Measurements from ENCODE around the gene PHF5A. TPM values are rescaled to one million over a fixed set of nuclear protein-coding genes. Genes with fewer than 3 reads are reported as not detected.

The PHF5A gene
- total RNA-seq, 1 donor from 2014 or later = 50.6 TPM

DNA sequence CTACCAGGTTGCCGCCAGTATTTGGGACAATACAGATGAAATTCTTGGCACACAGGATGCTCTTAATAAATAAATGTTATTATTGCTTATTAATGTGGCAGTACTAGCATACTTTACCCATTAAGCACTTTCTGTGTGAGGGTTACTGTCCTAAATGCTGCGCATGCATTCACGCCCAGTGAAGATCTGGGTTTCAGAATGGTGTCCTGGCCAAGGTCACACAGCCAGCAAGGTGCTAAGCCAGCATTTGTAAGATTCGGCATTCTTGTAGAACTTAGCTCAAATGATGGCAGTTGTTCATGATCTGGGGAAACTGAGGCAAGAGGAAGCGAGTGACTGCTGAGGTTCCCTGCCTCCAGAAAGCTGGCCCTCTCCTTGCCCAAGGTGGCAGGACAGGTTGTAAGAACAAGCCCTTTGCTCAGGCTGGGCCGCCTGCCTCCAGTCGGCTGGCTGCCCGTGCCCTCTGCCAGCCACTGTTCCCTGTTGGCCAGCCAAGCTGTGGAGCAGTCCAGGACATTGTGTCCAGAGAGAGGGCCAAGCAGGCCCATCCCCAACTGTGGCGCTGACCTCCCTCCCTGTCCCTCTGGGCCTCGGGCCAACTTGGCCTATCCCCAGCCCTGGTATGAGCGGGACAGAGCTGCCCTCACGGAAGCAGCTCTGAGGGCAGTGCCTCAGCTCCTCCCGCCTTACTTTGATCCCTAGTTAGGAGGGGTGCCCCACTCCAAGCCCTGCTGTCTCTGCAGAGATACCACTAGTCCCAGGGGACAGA is 50.7 kb downstream of the PHF5A start:
- TF ChIP-seq, protein P1, sequence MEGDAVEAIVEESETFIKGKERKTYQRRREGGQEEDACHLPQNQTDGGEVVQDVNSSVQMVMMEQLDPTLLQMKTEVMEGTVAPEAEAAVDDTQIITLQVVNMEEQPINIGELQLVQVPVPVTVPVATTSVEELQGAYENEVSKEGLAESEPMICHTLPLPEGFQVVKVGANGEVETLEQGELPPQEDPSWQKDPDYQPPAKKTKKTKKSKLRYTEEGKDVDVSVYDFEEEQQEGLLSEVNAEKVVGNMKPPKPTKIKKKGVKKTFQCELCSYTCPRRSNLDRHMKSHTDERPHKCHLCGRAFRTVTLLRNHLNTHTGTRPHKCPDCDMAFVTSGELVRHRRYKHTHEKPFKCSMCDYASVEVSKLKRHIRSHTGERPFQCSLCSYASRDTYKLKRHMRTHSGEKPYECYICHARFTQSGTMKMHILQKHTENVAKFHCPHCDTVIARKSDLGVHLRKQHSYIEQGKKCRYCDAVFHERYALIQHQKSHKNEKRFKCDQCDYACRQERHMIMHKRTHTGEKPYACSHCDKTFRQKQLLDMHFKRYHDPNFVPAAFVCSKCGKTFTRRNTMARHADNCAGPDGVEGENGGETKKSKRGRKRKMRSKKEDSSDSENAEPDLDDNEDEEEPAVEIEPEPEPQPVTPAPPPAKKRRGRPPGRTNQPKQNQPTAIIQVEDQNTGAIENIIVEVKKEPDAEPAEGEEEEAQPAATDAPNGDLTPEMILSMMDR (IDR thresholded peaks at IDR 0.05; ENCODE audit: insufficient read depth, low read length, poor library complexity, severe bottlenecking) = no peak
- H3K36me3 ChIP-seq (ENCODE audit: control insufficient read depth, insufficient read depth, low read length) = no peaks in the 10 kb centered on the region
- DNase-seq (ENCODE audit: low read depth) = no peak

DNA sequence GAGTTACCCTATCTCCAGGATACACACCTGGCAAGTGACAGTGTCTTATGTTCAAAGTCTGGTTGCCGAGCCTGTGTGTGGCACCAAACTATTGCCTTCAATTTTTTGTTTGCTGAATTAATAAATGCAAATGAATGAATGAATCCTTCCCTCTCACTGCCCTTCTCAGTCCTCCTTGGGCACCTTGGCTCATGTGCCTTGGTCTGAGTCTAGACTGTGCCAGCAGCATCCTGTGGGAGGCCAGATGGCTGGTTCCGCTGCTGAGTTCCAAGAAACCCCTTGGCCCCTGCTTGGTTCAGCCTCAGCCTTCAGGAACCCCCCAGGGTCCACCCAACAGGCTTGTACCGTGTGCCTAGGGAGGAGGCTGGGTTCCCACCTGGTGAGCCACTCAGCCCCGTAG is 52.9 kb downstream of the PHF5A start:
- DNase-seq (ENCODE audit: low read depth) = no peak
- H3K4me3 ChIP-seq (ENCODE audit: low read depth, low read length) = no peak overlapping the region
- H3K27me3 ChIP-seq (ENCODE audit: control insufficient read depth, insufficient read depth, low read length) = no peaks in the 10 kb centered on the region
- TF ChIP-seq, protein P1 (IDR thresholded peaks at IDR 0.05; ENCODE audit: insufficient read depth, low read length, poor library complexity, severe bottlenecking) = no peak
- H3K36me3 ChIP-seq (ENCODE audit: control insufficient read depth, insufficient read depth, low read length) = no peaks in the 10 kb centered on the region

More for the DNA sequence above, 50.7 kb downstream of the PHF5A start:
- Histone ChIP-seq H3K4me3 (ENCODE audit: low read depth, low read length) (no peak overlapping the region), H3K27me3 (ENCODE audit: control insufficient read depth, insufficient read depth, low read length) (no peaks in the 10 kb centered on the region)

DNA sequence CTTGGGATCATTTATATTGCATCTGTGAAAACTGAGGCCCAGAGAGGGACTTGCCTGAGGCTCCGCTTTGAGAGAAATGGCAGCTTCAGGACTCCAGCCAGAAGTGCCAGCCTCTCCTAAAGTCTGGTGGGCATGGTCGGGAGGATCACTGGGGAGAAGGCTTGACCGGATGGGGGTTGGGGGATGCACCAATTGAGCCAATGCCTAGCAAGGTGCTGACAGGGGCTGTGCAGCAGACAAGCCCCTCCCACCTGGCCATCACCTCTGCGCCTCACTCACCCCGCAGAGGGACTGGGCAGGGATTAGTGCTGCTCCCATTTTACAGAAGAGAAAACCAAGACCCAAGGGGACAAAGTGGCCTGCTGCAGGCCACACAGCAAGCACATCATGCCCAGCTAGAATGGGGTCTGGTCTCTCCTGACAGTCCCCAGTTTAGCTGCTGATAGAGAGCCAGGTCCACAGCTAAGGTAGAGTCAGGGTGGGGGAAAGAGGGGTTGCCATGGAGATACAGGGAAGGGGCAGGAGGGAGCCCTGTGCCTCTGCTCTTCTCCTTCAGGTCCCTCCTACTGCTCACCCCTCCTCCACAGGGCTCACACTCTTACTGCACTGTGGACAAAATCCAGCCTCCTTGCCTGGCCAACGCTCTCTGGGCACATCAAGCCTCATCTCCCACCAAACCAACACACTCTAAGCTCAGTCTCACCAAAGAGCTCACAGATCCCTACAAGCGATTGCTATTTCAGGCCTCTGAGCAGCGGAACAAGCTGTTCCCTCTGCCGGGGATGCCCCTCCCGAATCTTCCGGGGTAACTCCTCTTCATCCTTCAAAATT is 57.3 kb downstream of the PHF5A start:
- no peak overlapping the region for H3K4me3 ChIP-seq (ENCODE audit: low read depth, low read length)
- no peaks in the 10 kb centered on the region for H3K27me3 ChIP-seq (ENCODE audit: control insufficient read depth, insufficient read depth, low read length)
- no peak for DNase-seq (ENCODE audit: low read depth)
- no peaks in the 10 kb centered on the region for H3K36me3 ChIP-seq (ENCODE audit: control insufficient read depth, insufficient read depth, low read length)
- TF ChIP-seq, protein P1 (IDR thresholded peaks at IDR 0.05; ENCODE audit: insufficient read depth, low read length, poor library complexity, severe bottlenecking) = no peak

DNA sequence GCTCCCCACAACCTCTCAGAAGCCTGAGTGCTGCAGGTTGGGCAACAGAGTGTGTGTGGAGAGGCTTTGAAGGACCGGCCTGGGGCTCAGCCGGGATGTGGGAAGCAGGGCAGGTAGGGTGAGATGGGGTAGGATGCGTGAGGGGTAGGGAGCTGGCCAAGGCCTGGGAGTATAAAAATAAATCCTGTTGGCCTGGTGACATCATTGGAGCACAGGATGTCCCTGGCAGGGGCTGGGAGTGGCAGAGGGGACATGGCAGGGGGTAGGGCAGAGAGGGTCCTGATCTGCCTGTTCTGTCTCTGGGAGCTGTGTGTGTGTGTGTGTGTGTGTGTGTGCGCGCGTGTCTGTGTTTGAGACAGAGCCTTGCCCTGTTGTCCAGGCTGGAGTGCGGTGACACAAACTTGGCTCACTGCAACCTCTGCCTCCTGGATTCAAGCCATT is 58.2 kb downstream of the PHF5A start:
- TF ChIP-seq, protein P1 (IDR thresholded peaks at IDR 0.05; ENCODE audit: insufficient read depth, low read length, poor library complexity, severe bottlenecking) = no peak
- Histone ChIP-seq H3K27me3 (ENCODE audit: control insufficient read depth, insufficient read depth, low read length) (no peaks in the 10 kb centered on the region), H3K36me3 (ENCODE audit: control insufficient read depth, insufficient read depth, low read length) (no peaks in the 10 kb centered on the region), H3K4me3 (ENCODE audit: low read depth, low read length) (no peak overlapping the region)
- DNase-seq (ENCODE audit: low read depth) = no peak

Other genes with a start within 250 kb of the PHF5A start
- gene CHADL, start 227.8 kb downstream of the PHF5A start, total RNA-seq = 1.6 and 1.8 TPM in 2 replicates
- 131 and 133 TPM in 2 replicates for gene RANGAP1, start 182.5 kb downstream of the PHF5A start, total RNA-seq
- 57.7 and 59.6 TPM in 2 replicates for gene ZC3H7B, start 167.2 kb downstream of the PHF5A start, total RNA-seq
- gene TEF, start 86.8 kb downstream of the PHF5A start, total RNA-seq = 4.0 and 4.1 TPM in 2 replicates
- 31.2 and 36.1 TPM in 2 replicates for gene TOB2, start 21.9 kb downstream of the PHF5A start, total RNA-seq
- 103 and 110 TPM in 2 replicates for gene ACO2, start 425 bp upstream of the PHF5A start, total RNA-seq
- 9.7 and 12.2 TPM in 2 replicates for gene POLR3H, start 75.8 kb upstream of the PHF5A start, total RNA-seq
- gene CSDC2, start 92.3 kb upstream of the PHF5A start, total RNA-seq = 2.8 and 5.8 TPM in 2 replicates
- 32.2 and 48.7 TPM in 2 replicates for gene PMM1, start 121.1 kb upstream of the PHF5A start, total RNA-seq
- 31.2 and 31.8 TPM in 2 replicates for gene DESI1, start 152.4 kb upstream of the PHF5A start, total RNA-seq
- gene XRCC6, start 152.6 kb upstream of the PHF5A start, total RNA-seq = 296 and 309 TPM in 2 replicates
- 198 and 201 TPM in 2 replicates for gene SNU13, start 220.2 kb upstream of the PHF5A start, total RNA-seq
- gene MEI1, start 230.8 kb upstream of the PHF5A start, total RNA-seq = 1.5 and 3.4 TPM in 2 replicates